Activated CD4-positive, alpha-beta T cell treated with anti-CD3 and anti-CD28 coated beads for 36 hours (primary cell): Measurements from ENCODE around the gene TMEM92. TPM values are rescaled to one million over a fixed set of nuclear protein-coding genes. Genes with fewer than 3 reads are reported as not detected.
"Not testable (repeated sequence)": the region's sequence is repeated elsewhere in the genome, so short reads cannot be mapped to it uniquely, and the experiment has no call there.

Experiments used
- ATAC-seq: fragments of 200-7000 bp; cut with Tn5 transposase; one replicate; pipeline ENCODE4 v1.10.0; 2021; ENCODE audit warnings: mild to moderate bottlenecking, moderate library complexity
- CTCF ChIA-PET: fragments of 350-600 bp; sonication (Branson Sonifier 250); formaldehyde crosslinking; loops from one replicate; lab custom pipeline; 2021; ENCODE audit warnings: antibody characterized with exemption; lab: Charles Lee
- POLR2A ChIA-PET: fragments of 350-600 bp; sonication (Branson Sonifier 250); formaldehyde crosslinking; loops from one replicate; lab custom pipeline; 2021; ENCODE audit warnings: antibody characterized with exemption, inconsistent platforms; lab: Charles Lee
- DNase-seq: peaks from one replicate; pipeline ENCODE4 v3.0.0-alpha.2; 2020
- H3K27ac Mint-ChIP-seq: one replicate; pipeline ENCODE4 v1.8.0; 2021; ENCODE audit warnings: mixed read lengths
- H3K27me3 Mint-ChIP-seq: one replicate; pipeline ENCODE4 v1.8.0; 2021; ENCODE audit warnings: mixed read lengths
- H3K36me3 Mint-ChIP-seq: one replicate; pipeline ENCODE4 v1.8.0; 2021; ENCODE audit warnings: low read depth, mixed read lengths
- H3K4me1 Mint-ChIP-seq: one replicate; pipeline ENCODE4 v1.8.0; 2021; ENCODE audit warnings: mixed read lengths
- H3K4me3 Mint-ChIP-seq: one replicate; pipeline ENCODE4 v1.8.0; 2021; ENCODE audit warnings: mild to moderate bottlenecking, moderate library complexity, mixed read lengths
- H3K9me3 Mint-ChIP-seq: one replicate; pipeline ENCODE4 v1.8.0; 2021; ENCODE audit warnings: low read depth, mixed read lengths
- intact Hi-C, 2 experiments: fragments of 100-400 bp; cut with DNase I in 1 of 2; cut with micrococcal nuclease in 1 of 2; formaldehyde crosslinking; loops; one replicate each; pipeline versions ENCODE4 v1.14.2 to v1.15.1; 2022 to 2024; cut with DNase I, micrococcal nuclease
- total RNA-seq, 2 experiments: library from RNA; stranded (reverse); gene quantifications; one replicate each; pipeline ENCODE4 v1.2.3, GENCODE V29; 2021

Gene TMEM92
- total RNA-seq, 2 experiments from 2014 or later: 0.23 TPM

DNA sequence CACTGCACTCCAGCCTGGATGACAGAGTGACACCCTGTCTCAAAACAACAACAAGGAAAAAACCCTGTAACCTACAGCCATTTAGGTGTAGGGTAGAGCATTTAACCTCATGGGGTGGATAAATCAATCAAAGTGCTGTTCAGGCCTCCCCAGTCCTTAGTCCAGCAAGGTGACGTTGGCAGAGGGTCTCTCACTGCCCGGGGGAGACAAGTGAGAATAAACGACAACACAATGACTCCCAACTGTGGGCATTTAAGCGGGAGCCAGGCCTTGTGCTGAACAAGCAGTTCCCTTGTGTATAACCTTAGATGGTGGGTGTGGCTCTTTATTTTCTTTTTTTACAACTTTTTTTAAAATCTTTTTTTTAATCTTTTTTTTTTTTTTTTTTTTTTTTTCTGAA lies 29.3 kb downstream of the TMEM92 start:
- Mint-ChIP-seq H3K27me3 (peaks cover 6% of the 10 kb centered on the region), H3K27ac (no peak overlapping the region), H3K36me3 (no peaks in the 10 kb centered on the region), H3K4me3 (no peak overlapping the region), H3K9me3 (no peaks in the 10 kb centered on the region), H3K4me1 (peaks cover 11% of the 10 kb centered on the region)
- intact Hi-C loops: no loop called here
- ChIA-PET POLR2A (no interaction called here), CTCF (no interaction called here)
- DNase-seq: peak; percentile 0
- ATAC-seq: no peak

DNA sequence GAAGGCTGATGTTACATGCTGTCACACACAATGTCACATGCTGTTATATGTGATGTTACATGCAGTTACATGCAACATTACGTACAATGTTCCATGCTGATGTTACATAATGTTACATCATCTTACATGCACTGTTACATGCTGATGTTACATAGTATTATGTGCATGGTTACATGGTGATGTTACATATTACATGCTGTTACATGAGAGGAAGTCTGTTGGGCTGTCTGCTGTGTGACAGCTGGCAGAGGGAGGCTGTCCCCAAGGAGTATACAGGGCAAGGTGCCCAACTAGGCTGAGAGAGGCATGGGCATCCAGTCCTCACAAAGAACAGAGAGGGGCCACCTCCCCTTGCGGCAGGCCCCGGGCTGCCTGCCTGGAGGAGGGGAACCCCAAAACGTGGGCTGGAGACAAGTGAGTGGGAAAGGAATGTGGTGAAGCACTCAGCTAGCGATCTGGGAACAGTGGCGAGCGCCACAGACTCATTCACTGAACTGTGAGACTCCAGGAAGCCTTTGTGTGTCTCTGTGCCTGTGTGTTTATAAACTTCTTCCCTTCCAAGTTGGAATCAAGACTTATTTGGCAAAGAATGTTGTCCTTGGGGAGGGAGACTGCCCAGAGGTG lies 30.6 kb downstream of the TMEM92 start:
- Mint-ChIP-seq H3K36me3 (no peaks in the 10 kb centered on the region), H3K9me3 (no peaks in the 10 kb centered on the region), H3K4me1 (peaks cover 21% of the 10 kb centered on the region), H3K27ac (no peak overlapping the region), H3K4me3 (no peak overlapping the region), H3K27me3 (peaks cover 6% of the 10 kb centered on the region)
- intact Hi-C loops: no loop called here
- POLR2A ChIA-PET: no interaction called here
- DNase-seq (peak; percentile 31), ATAC-seq (no peak)
- CTCF ChIA-PET: interaction anchor here (0.6 to 5.6 kb wide), 5 partner anchors 8 to 1142 kb away, joined by 3 to 27 read pairs (median 3); partner anchors contain the start of gene COL1A1

DNA sequence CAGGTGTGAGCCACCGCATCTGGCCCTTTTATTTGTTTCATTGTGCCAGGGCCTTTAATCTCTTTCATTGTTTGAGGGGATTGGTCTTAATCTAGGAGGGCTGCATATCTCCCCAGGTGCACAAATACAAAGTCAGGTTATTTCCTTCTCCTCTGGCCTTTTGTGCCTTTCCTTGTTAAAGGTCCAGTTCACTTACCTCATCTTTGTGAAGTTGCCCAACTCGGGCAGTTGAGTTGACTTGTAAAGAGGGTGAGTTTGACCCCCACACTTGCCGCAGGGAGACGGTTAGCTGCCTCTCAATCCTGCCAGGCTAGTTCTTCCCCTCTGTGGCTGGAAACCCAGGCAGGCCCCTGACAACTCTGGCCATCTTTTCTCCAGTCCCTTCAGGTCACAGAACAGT lies 33.4 kb downstream of the TMEM92 start:
- ChIA-PET POLR2A (no interaction called here), CTCF (interaction anchor here (1.2 to 5.6 kb wide), 4 partner anchors 11 to 213 kb away, joined by 5 to 27 read pairs (median 5); partner anchors contain the start of gene COL1A1)
- Mint-ChIP-seq H3K27me3 (peaks cover 3% of the 10 kb centered on the region), H3K27ac (no peak overlapping the region), H3K4me1 (peaks cover 37% of the 10 kb centered on the region), H3K9me3 (no peaks in the 10 kb centered on the region), H3K4me3 (no peak overlapping the region), H3K36me3 (no peaks in the 10 kb centered on the region)
- DNase-seq (no peak), ATAC-seq (no peak)
- intact Hi-C loops: no loop called here

DNA sequence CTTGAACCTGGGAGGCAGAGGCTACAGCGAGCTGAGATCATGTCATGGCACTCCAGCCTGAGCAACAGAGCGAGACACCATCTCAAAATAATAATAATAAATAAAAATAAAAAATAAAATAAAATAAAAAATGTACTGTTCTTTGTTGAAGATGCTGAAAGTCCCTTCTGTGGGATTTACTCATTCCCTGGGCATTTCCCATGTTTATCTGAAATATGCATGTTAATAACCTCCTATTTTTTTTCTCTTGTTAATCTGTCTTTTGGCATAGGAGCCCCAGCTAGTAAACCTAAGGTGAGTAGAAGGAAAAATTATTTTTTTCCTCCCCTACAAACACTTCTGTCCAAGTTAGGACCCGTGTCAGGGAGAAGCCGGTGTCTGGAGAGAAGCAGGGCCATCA lies 34.4 kb downstream of the TMEM92 start:
- Mint-ChIP-seq H3K4me3 (no peak overlapping the region), H3K9me3 (no peaks in the 10 kb centered on the region), H3K36me3 (no peaks in the 10 kb centered on the region), H3K4me1 (peaks cover 37% of the 10 kb centered on the region), H3K27ac (peak overlapping the region; percentile 4), H3K27me3 (peaks cover 7% of the 10 kb centered on the region)
- DNase-seq (no peak), ATAC-seq (no peak)
- ChIA-PET POLR2A (interaction anchor here (1.2 kb wide), 1 partner anchor 25 kb away, joined by 3 read pairs; no protein-coding TSS in a partner anchor), CTCF (interaction anchor here (0.9 to 5.6 kb wide), 8 partner anchors 9 to 139 kb away, joined by 3 to 27 read pairs (median 3); partner anchors contain the start of gene COL1A1)
- intact Hi-C loops: no loop called here

DNA sequence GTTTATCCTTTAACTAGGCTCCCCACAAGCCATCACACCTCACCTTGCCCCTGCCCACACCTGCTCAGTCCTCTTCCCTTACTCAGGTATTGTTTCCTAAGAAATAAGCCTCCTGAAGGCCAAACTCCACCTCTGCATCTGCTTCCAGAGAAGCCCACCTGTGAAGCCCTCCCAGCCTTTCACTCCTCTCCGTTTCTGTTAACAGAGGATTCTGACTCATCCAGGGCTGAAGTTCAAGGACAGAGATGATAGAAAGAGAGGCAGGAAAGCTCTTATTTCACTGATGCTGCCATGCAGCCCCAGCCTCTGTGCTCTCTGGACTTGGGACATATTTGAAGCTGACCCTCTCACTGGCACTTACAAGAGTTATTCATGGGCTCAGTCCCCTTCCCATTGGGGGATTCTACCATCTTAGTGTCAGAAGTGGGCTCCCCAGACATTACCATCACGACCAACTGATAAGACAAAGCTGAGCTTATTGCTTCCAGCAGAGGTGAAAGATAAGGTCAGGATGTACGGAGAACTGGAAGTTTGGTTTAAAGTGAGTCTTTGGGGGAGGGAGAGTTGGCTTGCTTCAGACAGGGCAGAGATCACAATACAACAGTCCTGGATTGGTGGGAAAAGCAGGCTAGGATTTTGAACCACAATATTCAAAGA lies 36.3 kb downstream of the TMEM92 start:
- Mint-ChIP-seq H3K36me3 (no peaks in the 10 kb centered on the region), H3K27me3 (peaks cover 9% of the 10 kb centered on the region), H3K4me1 (peaks cover 35% of the 10 kb centered on the region), H3K9me3 (no peaks in the 10 kb centered on the region), H3K4me3 (no peak overlapping the region), H3K27ac (peak overlapping the region; percentile 83)
- intact Hi-C loops: loop anchor here (2.0 kb wide), 1 partner anchor 16 kb away; no protein-coding TSS in a partner anchor
- ATAC-seq: no peak
- CTCF ChIA-PET: interaction anchor here (1.0 to 1.4 kb wide), 2 partner anchors 10 to 13 kb away, joined by 3 to 4 read pairs; no protein-coding TSS in a partner anchor
- POLR2A ChIA-PET: no interaction called here
- DNase-seq: no peak

DNA sequence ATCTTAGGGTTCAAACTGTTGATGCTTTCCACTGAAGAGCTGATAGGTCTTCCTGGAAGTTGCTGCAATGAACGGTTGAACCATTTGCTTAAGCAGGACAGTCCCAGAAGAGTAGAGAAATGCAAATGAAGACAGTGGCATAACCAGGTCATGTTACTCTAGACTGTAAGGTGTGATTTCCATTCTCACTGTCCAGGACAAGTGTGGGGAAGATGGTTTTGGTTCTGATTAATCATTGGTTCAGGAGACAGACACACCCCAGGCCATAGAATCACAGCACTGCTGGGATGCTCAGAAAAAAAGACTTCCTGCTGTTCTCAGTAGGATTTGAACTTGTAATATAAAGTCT lies 36.8 kb downstream of the TMEM92 start:
- Mint-ChIP-seq H3K4me3 (no peak overlapping the region), H3K36me3 (no peaks in the 10 kb centered on the region), H3K4me1 (peaks cover 35% of the 10 kb centered on the region), H3K27me3 (peaks cover 9% of the 10 kb centered on the region), H3K27ac (peak overlapping the region; percentile 83), H3K9me3 (no peaks in the 10 kb centered on the region)
- intact Hi-C loops: loop anchor here (2.0 kb wide), 1 partner anchor 16 kb away; no protein-coding TSS in a partner anchor
- ATAC-seq (peak; percentile 81), DNase-seq (no peak)
- ChIA-PET POLR2A (no interaction called here), CTCF (interaction anchor here (0.8 to 1.4 kb wide), 3 partner anchors 10 to 13 kb away, joined by 3 to 4 read pairs (median 3); no protein-coding TSS in a partner anchor)

DNA sequence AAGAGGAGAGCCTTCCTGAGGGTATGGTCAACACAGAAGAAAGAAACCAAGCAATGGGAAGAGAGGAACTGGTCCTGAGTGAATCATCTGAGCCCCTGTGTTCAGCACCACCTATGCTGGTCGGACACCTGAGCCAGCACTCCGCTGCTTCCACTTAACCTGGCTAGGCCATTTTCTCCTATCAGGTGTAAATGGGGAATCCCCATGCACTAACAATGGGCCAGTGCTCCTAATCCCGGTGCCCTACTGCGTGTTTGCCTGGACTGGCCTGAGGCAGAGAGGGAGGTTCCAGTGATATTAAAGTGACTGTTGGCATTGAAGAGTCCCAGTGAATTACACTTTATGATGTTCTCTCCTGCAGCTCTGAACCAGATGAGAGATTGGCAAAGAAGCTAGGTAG lies 37.2 kb downstream of the TMEM92 start:
- CTCF ChIA-PET: interaction anchor here (0.8 to 1.4 kb wide), 4 partner anchors 9 to 51 kb away, joined by 3 to 4 read pairs (median 4); no protein-coding TSS in a partner anchor
- Mint-ChIP-seq H3K4me3 (no peak overlapping the region), H3K27ac (peak overlapping the region; percentile 83)

DNA sequence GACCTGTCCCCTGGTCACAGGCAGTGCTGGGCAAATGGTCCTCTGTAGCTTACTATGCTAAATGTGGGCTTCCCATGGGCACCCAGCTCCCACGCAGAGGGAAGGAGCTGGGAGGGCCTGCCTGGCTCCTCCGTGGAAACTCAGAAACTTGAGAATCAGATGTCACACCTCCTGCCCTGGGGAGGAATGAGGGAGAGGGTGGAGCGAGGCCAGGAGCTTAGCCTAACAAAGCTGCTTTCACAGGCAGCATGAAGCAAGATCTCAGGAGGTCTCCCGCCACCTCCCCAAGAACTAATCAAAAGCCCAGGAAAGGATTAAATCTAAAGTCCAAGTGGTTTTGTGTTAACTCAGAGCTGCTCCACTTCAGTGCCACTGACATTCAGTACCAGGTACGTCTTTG lies 38.0 kb downstream of the TMEM92 start:
- POLR2A ChIA-PET: interaction anchor here (0.6 kb wide), 1 partner anchor 12 kb away, joined by 8 read pairs; no protein-coding TSS in a partner anchor
- Mint-ChIP-seq H3K9me3 (no peaks in the 10 kb centered on the region), H3K27me3 (peaks cover 6% of the 10 kb centered on the region), H3K36me3 (no peaks in the 10 kb centered on the region), H3K4me3 (no peak overlapping the region), H3K27ac (no peak overlapping the region), H3K4me1 (peaks cover 32% of the 10 kb centered on the region)
- ATAC-seq: no peak
- no peak for DNase-seq
- CTCF ChIA-PET: interaction anchor here (0.6 to 1.2 kb wide), 4 partner anchors 15 to 56 kb away, joined by 3 to 5 read pairs (median 4); no protein-coding TSS in a partner anchor
- intact Hi-C loops: no loop called here

More for the DNA sequence above, 37.2 kb downstream of the TMEM92 start:
- DNase-seq (no peak), ATAC-seq (no peak)
- POLR2A ChIA-PET: no interaction called here
- intact Hi-C loops: loop anchor here (2.0 kb wide), 1 partner anchor 15 kb away; no protein-coding TSS in a partner anchor
- H3K36me3 Mint-ChIP-seq: no peaks in the 10 kb centered on the region
- H3K9me3 Mint-ChIP-seq: no peaks in the 10 kb centered on the region
- peaks cover 6% of the 10 kb centered on the region for H3K27me3 Mint-ChIP-seq
- H3K4me1 Mint-ChIP-seq: peaks cover 32% of the 10 kb centered on the region

DNA sequence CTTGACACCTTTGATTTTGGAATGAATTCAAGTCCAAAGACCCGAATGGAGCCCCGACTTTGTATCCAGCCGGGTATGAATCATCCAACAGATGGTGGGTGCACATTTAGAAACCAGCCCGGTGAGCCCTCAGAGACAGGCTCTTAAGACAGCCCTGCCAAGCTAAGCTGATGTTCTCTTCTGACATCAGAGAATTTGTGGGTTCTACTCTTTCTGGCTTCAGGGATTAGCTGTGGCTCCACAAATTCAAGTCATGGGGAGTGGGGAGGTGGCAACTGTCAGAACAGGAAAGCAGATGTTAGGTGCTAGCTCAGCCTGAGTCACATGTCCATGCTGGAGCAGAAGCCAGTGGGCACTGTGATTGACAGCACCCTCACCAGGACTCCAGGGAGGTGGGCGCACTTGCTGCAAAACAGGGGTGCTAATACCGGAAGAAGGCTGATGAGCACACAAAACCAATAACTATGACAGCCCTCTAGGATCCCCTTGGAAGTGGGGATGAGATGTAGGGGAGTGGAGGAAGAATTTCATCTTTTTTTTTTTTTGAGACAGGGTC lies 40.3 kb downstream of the TMEM92 start:
- CTCF ChIA-PET: no interaction called here
- no peak for ATAC-seq

DNA sequence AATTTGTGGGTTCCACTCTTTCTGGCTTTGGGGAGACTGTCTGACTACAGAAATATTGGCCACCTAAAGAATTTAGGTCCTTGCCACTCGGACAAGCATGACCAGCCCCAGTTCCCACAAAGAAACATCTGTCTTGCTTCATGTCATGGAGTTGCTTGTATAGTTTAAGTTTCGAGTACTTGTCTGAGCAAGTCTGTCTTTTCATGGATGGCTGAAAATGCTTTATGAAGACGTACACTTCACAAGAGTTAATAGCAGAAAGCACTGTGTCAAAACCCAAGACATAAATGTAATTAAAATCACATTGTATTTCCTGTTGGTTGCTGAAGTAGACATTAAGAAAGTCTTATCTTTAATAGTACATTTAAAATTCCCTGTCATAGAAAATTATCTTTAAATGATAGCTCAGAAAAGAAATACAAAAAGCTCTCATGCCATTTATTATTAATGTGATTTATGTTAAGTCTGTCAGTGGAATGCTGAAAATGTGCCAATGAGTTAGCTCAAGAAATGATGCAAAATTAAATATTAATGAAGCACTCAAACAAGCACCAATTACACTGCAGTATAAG lies 41.8 kb downstream of the TMEM92 start:
- no peak overlapping the region for H3K27ac Mint-ChIP-seq
- ATAC-seq (no peak), DNase-seq (no peak)
- H3K4me3 Mint-ChIP-seq: no peak overlapping the region
- peaks cover 6% of the 10 kb centered on the region for H3K27me3 Mint-ChIP-seq
- no peaks in the 10 kb centered on the region for H3K9me3 Mint-ChIP-seq
- intact Hi-C loops: no loop called here
- H3K4me1 Mint-ChIP-seq: peaks cover 6% of the 10 kb centered on the region
- no peaks in the 10 kb centered on the region for H3K36me3 Mint-ChIP-seq
- CTCF ChIA-PET: interaction anchor here (0.8 to 1.2 kb wide), 5 partner anchors 25 to 147 kb away, joined by 3 to 6 read pairs (median 3); partner anchors contain the start of genes LRRC59 and TMEM92
- POLR2A ChIA-PET: no interaction called here

More for the DNA sequence above, 40.3 kb downstream of the TMEM92 start:
- POLR2A ChIA-PET: no interaction called here
- intact Hi-C loops: no loop called here
- peaks cover 6% of the 10 kb centered on the region for H3K27me3 Mint-ChIP-seq
- no peak for DNase-seq
- peaks cover 19% of the 10 kb centered on the region for H3K4me1 Mint-ChIP-seq
- H3K27ac Mint-ChIP-seq: no peak overlapping the region
- no peak overlapping the region for H3K4me3 Mint-ChIP-seq
- H3K9me3 Mint-ChIP-seq: no peaks in the 10 kb centered on the region
- H3K36me3 Mint-ChIP-seq: no peaks in the 10 kb centered on the region

DNA sequence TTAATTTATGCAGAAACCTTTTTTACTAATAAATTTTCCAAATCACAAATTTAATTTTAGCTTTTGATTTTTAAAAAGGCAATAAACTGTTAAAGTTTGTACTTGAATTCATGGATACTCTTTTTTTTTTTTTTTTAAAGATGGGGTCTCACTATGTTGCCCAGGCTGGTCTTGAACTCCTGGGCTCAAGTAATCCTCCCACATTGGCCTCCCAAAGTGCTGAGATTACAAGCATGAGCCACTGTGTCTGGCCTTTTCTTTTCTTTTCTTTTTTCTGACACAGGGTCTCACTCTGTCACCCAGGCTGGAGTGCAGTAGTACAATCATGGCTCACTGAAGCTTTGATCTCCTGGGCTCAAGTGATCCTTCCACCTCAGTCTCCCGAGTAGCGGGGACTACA lies 42.4 kb downstream of the TMEM92 start:
- POLR2A ChIA-PET, H3K27me3 Mint-ChIP-seq, H3K4me3 Mint-ChIP-seq, intact Hi-C loops, H3K27ac Mint-ChIP-seq, ATAC-seq, DNase-seq, H3K4me1 Mint-ChIP-seq, H3K36me3 Mint-ChIP-seq, H3K9me3 Mint-ChIP-seq: not testable (repeated sequence)
- CTCF ChIA-PET: interaction anchor here (0.8 to 1.2 kb wide), 4 partner anchors 25 to 147 kb away, joined by 3 to 6 read pairs (median 4); partner anchors contain the start of gene LRRC59
